A549 treated with AZD9567 at 1 μM for 4 hours (cell line): Measurements from ENCODE around the gene TSPY8. TPM values are rescaled to one million over a fixed set of nuclear protein-coding genes. Genes with fewer than 3 reads are reported as not detected.

Experiments used
- total RNA-seq: library from RNA; stranded (reverse); fragments of 200-300 nt; extraction: Qiagen RNA extraction; gene quantifications from 5 replicates; pipeline ENCODE4 v1.2.3, GENCODE V29; 2022; ENCODE audit not compliant: insufficient read depth

The TSPY8 gene, protein sequence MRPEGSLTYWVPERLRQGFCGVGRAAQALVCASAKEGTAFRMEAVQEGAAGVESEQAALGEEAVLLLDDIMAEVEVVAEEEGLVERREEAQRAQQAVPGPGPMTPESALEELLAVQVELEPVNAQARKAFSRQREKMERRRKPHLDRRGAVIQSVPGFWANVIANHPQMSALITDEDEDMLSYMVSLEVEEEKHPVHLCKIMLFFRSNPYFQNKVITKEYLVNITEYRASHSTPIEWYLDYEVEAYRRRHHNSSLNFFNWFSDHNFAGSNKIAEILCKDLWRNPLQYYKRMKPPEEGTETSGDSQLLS
- total RNA-seq: not detected in 5 replicates

DNA sequence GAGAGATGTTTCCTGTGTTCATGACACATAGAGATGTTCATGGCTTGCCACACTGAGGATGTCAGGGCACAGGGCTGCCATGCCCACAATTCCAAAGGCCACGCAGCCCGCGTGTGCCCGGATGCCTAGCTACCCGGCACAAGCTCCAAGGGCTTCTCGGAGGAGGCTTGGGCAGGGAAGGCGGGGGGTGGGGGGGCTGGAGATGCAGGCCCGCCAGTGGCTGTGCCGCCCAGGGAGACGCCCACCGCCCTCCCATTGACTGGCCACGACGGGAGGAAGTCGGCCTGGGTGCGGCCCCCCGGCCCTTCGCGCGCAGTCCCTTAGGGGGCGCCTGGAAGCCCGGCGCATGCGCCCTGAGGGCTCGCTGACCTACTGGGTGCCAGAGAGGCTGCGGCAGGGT lies at the start of gene TSPY8:
Gene TSPY8 (plus strand): TSS at position 301 of the 400 bp plus-strand sequence. CDS start 46 bp downstream, at position 347.

GRCh38 chrY:9337164-9337563 lies 20.4 kb upstream of the TSPY8 start, which contains the start of gene TSPY4:
Gene TSPY4, plus strand, starts transcription at chrY:9337464. Its CDS starts 46 bp downstream, at chrY:9337510.

DNA sequence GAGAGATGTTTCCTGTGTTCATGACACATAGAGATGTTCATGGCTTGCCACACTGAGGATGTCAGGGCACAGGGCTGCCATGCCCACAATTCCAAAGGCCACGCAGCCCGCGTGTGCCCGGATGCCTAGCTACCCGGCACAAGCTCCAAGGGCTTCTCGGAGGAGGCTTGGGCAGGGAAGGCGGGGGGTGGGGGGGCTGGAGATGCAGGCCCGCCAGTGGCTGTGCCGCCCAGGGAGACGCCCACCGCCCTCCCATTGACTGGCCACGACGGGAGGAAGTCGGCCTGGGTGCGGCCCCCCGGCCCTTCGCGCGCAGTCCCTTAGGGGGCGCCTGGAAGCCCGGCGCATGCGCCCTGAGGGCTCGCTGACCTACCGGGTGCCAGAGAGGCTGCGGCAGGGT lies 40.5 kb downstream of the TSPY8 start, which contains the start of gene TSPY3:
Gene TSPY3 (plus strand): TSS at position 301 of the 400 bp plus-strand sequence. CDS start 46 bp downstream, at position 347.

Other genes with a start within 250 kb of the TSPY8 start
- not detected in 5 replicates for gene TSPY4, start 20.3 kb upstream of the TSPY8 start, total RNA-seq
- gene TSPY3, start 40.6 kb downstream of the TSPY8 start, total RNA-seq: not detected in 5 replicates
- gene TSPY1, start 109.2 kb downstream of the TSPY8 start, total RNA-seq: not detected in 5 replicates
- not detected in 5 replicates for gene TSPY9, start 129.5 kb downstream of the TSPY8 start, total RNA-seq
- gene TSPY10, start 170.1 kb downstream of the TSPY8 start, total RNA-seq: not detected in 5 replicates